ENCODE measurements around the gene CRYGB.

The CRYGB gene, protein sequence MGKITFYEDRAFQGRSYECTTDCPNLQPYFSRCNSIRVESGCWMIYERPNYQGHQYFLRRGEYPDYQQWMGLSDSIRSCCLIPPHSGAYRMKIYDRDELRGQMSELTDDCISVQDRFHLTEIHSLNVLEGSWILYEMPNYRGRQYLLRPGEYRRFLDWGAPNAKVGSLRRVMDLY

GRCh38 chr2:208146006-208146405, at the start of gene CRYGB:
TSS of gene CRYGB (minus strand) at chr2:208146158. CDS start at chr2:208146120, 38 bp downstream.
- no peak for DNase-seq

DNA sequence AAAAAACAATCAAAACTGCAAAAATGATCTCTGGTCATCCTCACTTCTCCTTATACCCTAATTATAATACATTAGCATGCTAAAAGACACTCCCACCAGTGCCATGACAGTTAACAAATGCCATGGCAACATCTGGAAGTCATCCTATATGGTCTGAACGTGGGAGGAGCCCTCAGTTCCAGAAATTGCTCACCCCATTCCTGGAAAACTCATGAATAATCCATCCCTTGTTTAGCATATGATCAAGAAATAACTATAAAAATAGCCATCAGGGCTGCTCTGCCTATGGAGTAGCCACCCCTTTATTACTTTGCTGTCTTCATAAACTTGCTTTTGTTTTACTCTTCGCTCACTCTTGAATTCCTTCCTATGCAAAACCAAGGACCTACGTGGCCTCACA, 49.6 kb upstream of the CRYGB start:
- no peak for DNase-seq

GRCh38 chr2:208192611-208193236, 46.8 kb upstream of the CRYGB start:
- no peak for DNase-seq

DNA sequence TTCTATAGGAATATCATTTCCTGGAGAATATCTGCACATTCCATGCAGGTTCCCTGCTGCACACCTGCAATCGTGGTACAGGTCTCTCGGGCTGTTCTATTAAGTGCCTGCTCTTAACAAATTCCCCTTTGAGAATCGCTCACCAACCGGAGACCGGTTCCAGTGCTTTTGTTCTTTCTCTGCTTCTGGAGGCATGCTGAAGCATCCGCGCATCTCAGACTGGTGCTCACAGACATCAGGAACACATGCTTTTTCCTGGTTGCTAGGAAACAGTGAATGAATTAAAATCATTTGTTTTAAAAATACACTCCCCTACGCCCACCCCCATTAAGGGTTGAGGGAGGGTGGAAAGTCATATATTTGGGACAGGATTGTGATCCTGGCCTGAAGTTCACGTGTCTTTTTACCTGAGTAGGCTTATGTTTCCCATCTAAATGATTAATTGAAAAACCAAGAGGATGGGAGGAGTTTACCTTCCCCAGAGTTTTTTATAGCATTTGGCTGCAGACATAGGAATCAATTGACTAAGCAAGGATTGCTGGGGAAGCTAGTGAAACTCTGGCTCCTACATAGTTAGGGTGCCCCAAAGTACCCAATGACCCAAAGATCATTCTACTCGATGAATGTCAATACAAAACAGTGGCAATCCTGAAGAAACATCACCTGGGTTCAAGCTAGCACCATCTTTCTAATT, 44.0 kb upstream of the CRYGB start, which contains the start of gene C2orf80:
TSS of gene C2orf80 (minus strand) at position 221 of the 694 bp plus-strand sequence. CDS start 3,044 bp downstream, outside the sequence.
- DNase-seq = no peak

DNA sequence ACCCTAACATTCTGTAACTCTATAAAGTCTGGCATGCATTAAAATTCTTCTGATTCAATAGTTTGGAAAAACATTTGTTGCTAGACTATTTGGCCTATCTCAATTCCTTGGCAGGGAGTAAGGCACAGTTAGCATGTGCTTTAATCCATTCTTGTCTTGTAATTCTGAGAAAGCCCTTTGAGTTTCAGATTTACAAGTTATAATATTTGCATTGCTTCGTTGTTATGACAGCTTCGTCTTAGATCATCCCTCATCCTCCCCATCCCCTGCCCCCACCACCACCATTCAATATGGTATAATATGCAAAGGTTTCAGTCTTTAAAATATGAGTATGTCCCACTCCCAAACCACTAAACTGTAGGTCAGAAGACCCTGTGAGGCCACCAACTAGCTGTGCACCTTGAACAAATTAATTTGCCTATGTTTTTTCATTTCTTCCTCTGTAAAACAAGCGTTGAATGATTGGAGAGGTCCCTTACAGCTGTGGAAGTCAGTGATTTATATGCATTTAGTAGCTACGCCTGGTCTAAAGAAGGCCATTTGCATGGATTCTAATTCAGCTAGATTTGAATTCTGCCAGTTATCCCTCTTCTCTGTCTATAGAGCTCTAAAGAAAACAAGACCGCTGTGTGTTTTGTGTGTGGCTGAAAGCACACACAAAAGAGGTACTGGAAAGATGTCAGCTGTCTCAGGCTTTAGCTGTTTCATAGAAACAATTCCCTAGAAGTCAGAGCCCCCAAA, 43.3 kb upstream of the CRYGB start:
- no peak for DNase-seq

- DNase-seq = no peak
Measured at GRCh38 chr2:208186893-208187292, 40.9 kb upstream of the CRYGB start.

- DNase-seq = no peak
Measured at GRCh38 chr2:208186465-208186864, 40.5 kb upstream of the CRYGB start.

GRCh38 chr2:208183972-208184705, 38.2 kb upstream of the CRYGB start:
- DNase-seq = no peak

GRCh38 chr2:208183526-208183925, 37.6 kb upstream of the CRYGB start:
- DNase-seq = no peak

DNA sequence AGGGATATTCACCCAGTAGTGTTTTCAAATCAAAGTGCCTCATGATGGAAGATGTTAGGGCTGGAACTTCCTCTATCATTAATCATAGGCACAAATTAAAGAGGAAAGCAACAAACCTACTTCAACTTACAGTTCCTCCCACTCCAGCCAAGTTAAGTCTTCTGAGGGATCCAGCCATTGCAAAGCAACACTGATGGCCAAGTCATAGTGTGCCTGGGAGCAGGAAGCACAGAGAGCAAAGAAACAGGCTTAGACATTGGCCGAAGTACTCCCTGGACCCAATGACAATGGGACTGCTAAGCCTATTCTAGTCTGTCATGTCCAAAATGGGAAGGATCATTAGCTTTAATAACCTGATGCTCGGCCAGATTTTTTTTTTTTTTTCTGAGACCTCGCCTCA, 36.9 kb upstream of the CRYGB start:
- DNase-seq = no peak

DNA sequence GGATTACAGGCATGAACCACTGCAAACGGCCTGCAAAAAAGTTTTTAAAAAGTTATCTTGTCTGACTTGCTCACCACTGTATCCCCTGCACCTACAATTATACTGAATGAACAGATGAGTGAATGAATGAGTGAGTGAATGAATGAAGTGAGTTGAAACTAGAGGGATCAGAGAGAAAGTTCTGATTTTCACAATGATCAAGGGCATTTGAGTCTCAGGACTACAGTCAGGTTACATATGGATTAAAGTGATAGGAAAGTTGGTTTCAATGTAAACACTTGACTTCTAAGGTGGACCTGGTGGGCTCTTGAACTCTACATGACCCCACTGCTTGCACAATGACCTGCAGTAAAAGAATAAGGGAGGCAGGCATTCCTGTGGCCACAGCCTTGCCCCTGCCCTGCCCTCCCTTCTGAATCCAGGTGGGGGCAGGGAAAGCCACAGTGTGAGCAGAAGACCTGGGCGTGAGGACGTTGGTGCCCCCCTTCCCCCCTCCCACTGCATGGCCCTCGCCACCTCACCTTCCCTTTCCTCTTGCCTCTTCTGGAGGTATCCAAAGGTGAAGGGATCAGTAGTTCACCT, 33.2 kb upstream of the CRYGB start:
- no peak for DNase-seq

GRCh38 chr2:208175840-208176153, 29.8 kb upstream of the CRYGB start:
- DNase-seq = no peak

DNA sequence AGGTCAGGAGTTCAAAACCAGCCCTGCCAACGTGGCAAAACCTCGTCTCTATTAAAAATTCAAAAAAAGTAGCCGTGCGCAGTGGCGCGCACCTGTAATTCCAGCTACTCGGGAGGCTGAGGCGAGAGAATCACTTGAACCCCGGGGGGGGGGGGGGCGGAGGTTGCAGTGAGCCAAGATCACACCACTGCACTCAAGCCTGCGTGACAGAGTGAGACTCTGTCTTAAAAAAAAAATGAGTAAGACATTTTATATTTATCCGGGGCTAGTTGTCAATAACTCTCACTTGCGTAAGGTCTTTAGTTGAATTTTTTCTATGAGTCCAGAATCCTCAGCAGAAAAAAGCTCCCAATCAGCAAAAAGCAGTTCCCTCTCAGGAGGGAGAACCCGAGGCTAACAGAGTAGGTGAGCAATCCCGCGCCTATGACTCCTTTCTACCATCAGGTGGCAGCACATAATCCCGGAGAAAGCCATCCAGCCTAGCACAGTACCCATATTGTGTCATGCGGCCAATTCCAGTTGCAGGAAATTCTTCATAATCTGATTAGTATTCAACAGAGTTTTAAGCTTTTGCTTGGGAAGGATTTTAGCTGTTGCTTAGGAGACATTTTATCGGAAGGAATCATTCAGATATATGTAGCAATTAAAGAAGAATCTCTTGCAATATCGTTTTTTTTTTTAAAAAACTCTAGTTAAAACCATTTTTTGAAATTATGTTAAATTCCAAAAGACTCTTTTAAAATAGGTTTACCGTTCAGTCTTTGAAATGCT, 29.3 kb upstream of the CRYGB start:
- DNase-seq = peak; percentile 53

- no peak for DNase-seq
Measured at GRCh38 chr2:208174144-208174543, 28.2 kb upstream of the CRYGB start.

DNA sequence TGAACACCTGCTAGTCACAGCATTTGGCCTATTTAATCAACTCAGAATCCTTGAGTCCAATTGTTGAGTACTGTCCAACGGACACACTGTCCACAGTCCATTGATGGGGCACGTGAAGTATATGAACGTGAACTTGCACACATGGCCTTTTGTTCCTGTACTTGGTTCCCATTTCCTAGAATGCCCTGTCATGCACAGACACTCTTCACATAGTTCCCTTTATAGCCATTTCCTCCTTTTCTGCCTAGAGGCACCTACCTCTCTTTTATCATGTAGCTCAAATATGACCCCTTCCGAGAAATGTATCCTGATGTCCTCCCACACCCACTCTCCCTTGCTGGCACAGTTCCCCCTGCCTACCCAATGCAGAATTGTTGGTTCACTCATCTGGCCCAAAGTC, 26.2 kb upstream of the CRYGB start:
- DNase-seq = no peak

DNA sequence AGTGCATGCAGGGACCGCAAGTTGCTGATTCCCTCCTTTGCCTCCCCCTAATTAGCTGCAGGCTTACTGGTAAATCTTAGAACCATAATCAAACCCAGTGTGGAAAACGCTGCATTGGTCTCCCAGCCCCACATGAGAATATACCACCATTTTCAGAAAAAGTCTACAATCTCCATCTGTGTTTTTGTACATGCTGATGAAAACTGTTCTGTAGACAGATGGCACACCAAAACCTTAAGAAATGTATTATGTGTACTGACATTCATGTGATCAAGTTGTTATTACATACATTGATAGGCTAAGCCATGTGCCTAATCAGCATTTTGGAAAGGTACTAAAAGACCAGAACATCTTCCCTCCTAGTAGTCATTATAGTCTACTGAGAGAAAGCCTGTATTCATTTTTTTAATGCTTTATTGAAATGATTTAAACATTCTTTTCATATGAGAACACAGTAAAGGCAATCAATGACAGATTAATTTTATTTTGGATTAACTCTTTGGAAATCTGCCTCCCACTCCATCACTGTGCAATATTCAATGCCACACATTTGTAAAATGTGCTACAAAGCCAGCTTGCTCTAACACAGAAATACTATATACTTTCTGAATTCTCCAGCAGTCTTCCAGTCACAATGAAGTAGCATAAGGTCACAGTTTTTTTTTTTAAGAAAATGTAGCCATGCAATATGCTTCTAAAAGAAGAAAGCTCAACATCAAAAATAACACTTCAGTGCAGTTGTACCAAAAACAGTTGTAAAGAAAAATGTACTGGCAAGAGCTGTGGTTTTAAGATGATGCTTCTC, 19.2 kb upstream of the CRYGB start:
- no peak for DNase-seq

DNA sequence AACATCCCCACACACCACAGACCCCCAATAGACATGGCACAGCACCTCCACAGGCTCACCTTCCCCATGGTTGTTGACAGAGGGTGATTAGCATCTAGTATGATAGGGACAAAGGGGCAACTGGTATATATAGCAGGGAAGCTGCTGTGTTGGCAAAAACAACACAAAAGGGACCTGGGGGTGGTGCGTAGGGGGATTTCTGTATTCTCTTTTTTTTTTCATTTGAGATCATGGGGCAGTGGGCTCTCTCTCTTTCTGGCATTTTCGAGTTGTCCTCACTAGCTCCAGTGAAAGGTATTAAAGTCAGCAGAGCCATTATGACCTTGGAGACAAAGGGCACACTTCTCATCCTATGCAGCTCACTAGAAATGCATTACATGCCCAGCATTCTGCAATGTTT, 17.5 kb upstream of the CRYGB start, which contains the start of gene CRYGA:
TSS of gene CRYGA (minus strand) at position 101 of the 400 bp plus-strand sequence. CDS start at position 68, 33 bp downstream.
- no peak for DNase-seq

DNA sequence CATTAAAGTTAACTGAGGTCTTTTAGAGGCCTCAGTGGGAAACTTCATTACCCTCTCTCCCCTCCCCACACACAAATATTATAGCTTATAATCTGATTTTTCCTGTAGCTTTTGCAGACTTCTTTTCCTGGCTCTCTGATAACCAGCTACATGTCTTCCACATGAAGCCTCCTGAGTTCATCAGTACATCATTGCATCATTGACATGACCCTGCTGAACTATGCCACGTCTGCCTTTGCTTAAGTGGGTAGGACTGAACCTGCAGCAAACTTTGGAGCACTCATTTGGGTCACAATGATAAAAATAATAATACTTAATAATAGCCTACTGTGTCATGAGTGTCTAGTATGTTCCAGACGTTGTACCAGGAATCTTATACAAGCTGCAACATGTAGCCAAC, 10.5 kb upstream of the CRYGB start:
- no peak for DNase-seq

- no peak for DNase-seq
Measured at GRCh38 chr2:208153156-208153555, 7.2 kb upstream of the CRYGB start.

DNA sequence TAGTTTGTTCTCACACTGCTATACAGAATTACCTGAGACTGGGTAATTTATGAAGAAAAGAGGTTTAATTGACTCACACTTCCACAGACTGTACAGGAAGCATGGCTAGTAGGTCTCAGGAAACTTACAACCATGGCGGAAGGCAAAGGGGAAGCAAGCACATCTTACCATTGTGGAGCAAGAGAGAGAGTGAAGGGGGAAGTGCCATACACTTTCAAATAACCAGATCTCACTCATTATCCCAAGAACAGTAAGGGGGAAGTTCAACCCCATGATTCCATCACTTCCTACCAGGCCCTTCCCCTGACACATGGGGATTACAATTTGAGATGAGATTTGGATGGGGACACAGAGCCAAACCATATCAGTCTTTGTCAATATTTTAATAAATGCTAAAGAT, 5.0 kb upstream of the CRYGB start:
- no peak for DNase-seq

DNA sequence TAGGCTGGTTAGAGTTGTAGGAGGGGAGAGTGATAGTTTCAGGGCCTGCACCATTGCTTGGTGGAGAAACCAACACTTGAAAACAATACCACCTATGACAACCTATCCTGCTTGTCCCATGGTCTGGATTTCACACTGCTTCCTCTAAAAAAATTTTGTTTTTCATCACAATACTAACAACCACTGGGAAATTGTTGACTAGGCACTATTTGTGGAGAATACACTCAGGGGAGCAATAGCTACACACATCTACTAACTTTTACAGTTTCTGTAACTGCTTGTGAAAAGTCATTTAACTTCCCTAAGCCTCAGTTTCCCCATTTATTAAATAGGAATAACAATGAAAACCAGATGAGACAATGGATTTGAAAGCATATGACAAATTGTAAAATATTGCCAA, 4.1 kb upstream of the CRYGB start:
- DNase-seq = no peak

Data from NCI-H2107 (cell line).